Activated T-cell treated with anti-CD3 and anti-CD28 coated beads for 4 hours (primary cell): ENCODE measurements around the gene ZNF626.
"Not testable (repeated sequence)": the region's sequence is repeated elsewhere in the genome, so short reads cannot be mapped to it uniquely, and the experiment has no call there.

Experiments used
- DNase-seq: peaks from one replicate; pipeline ENCODE4 v3.0.0-alpha.2; 2020

The ZNF626 gene

DNA sequence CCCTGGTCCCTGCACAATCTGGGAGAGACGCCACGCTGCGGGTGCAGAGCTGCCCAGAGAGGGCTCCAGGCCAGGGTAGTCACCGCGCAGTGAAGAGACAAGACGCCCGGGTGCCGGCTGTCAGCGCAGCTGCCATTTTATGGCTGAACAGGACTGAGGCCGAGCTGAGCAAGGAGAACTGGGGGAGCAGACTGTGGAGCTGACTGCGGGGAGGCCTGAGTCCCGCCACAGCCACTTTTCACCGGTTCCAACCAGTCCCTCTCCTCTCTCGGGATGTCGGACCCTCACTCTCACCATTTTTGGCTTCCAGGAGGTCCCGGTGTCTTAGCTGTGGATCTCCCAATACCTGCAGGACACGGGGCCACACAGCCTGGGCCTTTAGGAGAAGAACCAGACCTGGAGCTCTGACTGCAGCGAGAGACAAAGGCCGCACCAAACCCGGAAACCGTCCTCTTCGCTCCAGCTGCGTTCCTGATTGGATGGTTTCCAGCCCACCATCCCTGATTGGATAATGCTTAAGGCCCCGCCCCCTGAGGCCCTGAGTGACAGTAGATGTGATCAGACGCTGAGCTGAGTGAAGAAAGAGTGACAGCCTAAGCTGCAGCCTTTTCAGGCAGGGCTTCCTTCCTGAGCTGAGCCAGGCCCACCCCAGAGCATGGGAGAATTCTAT is at the start of gene ZNF626:
ZNF626 (minus strand) TSS at position 422 of the 670 bp plus-strand sequence; CDS start at position 297, 125 bp downstream.
- DNase-seq: peak; percentile 88

DNA sequence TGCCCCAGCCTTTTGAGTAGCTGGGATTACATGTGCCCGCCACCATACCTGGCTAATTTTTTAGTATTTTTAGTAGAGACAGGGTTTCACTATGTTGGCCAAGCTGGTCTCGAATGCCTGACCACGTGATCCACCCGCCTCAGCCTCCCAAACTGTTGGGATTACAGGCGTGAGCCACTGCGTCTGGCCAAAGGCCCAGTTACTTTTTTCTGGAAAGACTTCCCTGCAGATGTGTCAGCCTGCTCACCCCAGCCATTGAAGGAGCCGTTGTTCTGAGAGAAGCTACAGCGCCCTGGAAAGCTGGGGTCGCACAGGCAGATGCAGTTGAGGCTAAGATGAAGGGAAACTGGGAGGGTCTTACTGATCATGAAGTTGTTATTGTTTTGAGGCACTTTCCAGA is 7.9 kb upstream of the ZNF626 start:
- DNase-seq: no peak

DNA sequence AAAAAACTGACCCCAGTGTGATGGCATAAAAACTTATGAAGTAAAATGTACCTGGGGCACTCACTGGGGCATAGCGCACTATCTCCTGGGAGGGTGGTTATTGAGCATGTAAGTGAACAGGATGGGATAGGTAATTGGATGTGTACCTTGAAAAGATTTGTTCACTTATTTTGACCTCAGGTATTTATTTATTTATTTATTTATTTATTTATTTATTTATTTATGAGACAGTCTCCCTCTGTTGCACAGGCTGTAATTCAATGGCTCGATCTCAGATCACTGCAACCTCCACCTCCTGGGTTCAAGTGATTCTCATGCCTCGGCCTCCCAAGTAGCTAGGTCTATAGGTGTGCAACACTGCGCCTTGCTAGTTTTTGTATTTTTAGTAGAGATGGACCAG is 5.9 kb upstream of the ZNF626 start:
- DNase-seq: no peak

DNA sequence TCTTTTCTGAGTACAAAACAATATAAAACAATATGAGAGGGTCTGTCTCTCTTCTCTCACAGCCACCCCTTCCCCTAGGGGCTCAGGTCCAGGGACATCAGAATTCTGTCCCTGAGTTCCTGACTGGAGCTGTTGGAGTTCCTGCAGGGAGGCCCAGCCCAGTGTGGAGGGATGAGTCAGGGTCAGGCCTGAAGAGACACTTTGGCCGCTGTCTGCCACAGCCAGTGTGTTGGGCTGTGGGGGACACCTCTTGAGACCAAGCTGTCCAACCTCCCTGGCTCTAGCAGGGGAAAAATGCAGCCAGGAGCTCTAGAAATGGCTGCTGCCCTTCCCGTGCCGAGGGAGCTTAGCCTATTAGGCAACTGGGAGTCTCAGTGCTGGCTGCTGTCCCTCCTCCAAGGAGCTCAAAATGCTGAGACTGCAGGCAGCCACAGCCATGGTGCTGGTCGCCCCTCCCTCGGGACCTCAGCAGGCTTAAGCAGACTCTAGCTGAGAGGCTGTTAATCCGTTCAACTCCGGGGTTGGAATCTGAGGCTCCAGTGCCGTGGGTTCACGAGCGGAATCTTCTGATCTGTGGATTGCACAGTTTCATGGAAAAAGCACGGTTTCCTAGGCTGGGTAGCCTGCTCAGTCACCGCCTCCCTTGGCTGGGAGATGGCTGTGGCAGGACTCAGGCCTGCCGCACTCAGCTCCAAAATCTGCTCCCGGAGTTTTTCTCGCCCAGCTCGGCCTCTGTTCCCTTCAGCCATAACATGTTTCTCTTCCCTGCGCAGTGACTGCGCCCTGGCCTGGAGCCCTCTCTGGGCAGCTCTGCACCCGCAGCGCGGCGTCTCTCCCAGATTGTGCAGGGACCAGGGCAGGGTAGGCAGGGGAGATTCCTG is 3.8 kb upstream of the ZNF626 start:
- DNase-seq: no peak

DNA sequence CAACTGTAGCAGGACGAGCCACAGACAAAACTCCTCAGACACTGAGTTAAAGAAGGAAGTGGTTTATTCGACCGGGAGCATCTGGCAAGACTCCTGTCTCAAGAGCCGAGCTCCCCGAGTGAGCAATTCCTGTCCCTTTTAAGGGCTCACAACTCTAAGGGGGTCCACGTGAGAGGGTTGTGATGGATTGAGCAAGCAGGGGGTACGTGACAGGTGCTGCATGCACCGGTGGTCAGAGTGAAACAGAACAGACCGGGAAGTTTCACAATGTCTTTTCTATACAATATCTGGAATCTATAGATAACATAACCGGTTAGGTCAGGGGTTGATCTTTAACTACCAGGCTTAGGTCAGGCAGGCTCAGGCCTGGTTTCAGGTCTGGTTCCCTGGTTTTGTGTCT is 3.1 kb upstream of the ZNF626 start:
- DNase-seq: not testable (repeated sequence)

DNA sequence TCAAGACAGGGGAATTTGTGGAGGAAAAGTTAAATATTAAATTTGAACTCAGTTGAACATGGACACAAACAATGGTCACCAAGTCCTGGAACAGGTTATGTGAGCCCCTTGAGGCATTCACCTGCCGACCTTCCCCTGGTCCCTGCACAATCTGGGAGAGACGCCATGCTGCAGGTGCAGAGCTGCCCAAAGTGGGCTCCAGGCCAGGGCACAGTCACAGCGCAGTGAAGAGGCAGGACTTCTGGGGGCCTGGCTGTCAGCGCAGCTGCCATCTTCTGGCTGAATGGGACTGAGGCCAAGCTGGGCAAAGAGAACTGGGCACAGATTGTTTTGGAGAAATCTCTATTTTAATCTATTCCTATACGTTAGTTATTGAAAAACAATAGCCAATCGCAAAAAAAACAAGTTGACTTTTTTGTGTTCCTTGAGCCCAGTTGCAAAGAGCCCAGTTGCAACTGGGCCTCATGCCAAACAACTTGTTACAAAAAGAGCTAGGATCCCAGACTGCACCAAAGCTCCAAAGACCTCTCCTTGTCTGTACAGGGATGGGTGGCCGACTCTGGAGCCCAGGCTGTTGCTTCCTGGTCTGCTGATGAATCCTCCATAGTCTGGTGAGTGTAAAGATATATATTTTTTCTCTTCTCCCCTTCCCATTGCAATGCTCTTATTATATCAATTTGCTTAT is 1.2 kb upstream of the ZNF626 start:
- no peak for DNase-seq

DNA sequence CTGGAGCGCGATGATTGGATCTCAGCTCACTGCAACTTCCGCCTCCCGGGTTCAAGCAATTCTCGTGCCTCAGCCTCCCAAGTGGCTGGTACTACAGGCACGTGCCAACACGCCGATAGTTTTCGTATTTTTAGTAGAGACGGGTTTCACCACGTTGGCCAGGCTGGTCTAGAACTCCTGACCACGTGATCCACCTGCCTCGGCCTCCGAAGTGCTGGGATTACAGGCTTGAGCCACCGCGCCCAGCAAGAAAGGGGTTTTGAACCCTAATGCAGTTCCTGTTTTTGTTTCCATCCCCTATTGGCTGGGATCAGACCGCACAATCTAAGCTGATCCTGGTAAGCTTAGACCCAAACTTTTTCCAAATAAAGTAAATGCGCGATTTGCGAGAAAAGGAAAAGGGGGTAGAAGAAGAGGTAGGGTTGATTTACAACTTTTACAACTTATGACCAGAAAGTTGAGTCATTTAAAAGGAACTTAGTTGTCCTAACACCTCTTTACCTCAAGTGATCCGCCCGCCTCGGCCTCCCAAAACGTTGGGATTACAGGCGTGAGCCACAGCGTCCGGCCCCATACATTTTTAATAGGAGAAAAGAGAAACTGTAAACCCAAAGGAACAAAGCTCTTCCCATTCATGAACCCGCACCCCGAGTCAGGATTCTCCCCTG is 764 bp downstream of the ZNF626 start:
- DNase-seq: no peak

DNA sequence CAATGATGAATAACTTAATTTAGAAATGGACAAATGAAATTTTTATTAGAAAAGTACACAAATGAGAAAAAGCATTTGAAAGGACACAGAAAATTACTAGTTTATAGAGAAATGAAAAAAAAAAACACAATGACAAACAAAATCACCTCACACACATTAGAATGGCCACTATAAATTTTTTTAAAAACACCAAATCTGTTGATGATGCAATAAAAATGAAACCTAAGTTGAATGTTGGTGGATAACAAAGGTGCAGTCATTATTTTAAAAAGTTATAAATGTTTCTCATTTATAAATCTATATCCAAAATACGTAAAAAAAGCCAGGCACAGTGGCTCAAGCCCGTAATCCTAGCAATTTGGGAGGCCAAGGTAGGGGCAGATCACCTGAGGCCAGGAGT is 20.8 kb downstream of the ZNF626 start:
- DNase-seq: no peak

DNA sequence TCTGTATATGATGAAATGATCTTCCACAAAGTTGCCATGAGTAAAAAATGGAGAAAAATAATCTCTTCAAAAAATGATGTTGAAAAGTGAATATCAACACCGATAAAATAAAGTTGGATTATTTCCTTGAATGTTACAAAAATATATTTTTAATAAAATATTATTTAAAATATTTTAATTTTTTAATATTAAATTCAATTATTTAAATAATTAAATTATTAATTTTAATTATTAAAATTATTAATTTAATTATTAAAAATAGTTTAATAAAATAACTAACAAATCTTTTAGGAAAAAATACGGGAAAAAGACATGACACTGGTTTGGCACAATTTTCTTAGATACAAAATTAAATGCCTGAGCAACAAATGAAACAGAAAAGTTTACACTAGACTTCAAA is 21.3 kb downstream of the ZNF626 start:
- no peak for DNase-seq

DNA sequence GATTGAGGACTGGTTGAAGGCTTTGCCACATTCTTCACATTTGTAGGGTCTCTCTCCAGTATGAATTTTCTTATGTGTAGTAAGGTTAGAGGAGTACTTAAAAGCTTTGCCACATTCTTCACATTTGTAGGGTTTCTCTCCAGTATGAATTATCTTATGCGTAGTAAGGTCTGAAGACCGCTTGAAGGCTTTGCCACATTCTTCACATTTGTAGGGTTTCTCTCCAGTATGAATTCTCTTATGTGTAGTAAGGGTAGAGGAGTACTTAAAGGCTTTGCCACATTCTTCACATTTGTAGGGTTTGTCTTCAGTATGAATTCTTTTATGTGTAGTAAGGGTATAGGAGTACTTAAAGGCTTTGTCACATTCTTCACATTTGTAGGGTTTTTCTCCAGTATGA is 36.8 kb downstream of the ZNF626 start:
- DNase-seq: not testable (repeated sequence)

DNA sequence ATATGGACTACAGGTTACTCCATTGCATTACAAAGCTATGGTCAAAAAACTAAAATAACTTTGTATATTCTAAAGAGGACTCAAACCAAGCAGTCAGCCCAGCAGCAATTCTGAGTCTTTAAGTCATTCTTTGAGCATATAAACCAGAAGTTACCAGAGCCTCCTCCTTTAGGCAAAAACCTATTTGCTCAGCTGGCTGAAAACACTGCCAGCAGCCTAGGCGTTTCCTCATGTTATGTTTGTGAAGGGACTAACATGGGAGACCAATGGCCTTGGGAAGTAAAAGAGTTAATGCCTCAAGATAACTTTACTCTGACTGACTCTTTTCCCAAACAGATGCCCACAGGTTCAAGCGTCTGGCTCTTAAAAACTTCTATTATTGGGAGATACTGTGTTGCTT is 45.3 kb downstream of the ZNF626 start:
- no peak for DNase-seq

DNA sequence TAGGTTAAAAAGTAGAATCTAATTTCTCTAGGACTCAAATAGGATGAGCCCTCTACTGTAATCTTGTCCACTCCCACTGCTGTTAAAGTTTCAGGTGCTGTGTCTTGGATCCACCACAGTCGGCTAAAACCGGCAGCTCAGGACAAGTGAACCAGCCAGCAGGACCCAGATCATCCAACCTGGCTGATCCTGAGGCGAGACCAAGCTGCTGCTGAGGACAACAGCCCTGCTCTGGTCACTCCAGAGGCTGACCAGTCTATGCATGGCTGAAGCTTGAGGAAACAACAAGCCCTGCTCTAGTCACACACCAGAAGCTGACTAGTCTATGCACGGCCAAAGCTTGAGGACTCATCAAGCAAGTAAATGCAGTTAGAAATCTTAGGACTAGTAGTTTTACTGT is 46.4 kb downstream of the ZNF626 start:
- not testable (repeated sequence) for DNase-seq

DNA sequence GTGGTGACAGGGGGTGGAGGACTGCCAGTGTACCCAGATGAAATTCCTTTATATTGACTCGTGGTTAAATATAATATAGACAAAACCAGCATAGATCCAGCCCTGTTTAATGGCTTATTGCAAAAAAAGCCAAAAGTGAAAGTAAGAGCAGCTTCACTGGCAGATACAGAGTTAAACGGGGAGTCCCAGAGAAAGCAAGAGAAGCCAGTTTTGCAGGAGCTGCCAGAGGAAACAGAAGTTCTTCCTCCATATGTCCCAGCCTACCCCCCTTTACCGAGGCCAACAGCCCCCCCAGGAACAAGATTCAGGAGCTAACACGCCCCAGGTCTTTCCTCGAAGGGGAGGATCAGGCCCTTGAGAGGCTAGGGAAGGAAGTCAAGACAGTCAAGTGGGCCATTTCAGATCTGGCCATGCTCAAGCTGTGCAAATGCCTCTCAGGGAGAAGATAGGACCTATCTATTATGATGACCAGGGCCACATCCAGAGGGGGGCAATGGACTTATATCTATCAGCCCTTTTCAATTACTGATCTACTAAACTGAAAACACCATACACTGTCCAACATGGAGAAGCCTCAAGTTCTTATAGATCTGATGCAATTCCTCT is 48.6 kb downstream of the ZNF626 start:
- no peak for DNase-seq

DNA sequence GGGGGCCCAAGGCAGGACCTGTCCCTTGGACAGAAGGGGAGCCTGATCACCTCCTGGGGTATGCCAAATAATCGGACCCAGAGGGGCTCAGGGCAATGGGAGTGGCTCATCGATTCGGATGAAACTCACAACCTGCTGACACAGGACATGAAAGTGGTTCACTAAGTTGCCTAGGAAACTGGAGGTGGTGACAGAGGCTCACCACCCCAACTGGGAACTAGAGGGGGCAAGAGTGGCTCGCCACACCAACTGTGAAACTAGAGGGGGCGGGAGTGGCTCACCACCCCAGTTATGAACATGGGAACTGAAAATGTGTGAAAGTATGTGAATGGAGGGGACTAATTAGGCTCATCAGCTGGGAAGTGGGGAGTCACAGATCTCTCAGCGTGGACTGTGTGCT is 49.5 kb downstream of the ZNF626 start:
- no peak for DNase-seq

DNA sequence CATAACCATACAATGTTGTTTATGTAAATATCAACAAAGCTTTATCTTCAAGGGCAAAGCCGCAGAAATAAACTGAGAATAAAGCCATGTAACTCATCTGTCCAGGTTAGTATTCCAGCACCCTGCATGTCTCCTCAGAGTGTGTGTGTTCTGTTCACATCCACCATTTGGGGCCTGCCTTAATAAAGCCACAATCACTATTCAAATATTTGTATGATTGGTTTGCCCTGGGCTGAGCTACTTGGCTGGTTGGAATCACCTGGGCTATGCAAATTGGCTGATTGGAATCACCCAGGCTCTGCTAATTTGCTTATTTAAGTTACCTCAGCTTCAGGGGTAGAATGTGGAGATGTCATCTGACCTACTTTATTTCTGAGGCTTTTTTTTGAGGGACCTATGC is 53.4 kb downstream of the ZNF626 start:
- DNase-seq: no peak
